Neural progenitor cell (in vitro differentiated cells): ENCODE results near the gene CNTNAP4. TPM values are rescaled to one million over a fixed set of nuclear protein-coding genes. Genes with fewer than 3 reads are reported as not detected.

ENCODE experiments used
- DNase-seq: peaks from one replicate; pipeline ENCODE4 v3.0.0-alpha.2; 2016; ENCODE audit warnings: low spot score
- H2AFZ ChIP-seq: fragments of 200-600 bp; sonication (generic); replicated peaks from 2 replicates; pipeline ENCODE4 v1.6.1; 2016; ENCODE audit warnings: antibody characterized with exemption
- H3F3A ChIP-seq: fragments of 200-600 bp; sonication (generic); 2 replicates; pipeline ENCODE4 v1.6.1; 2016; ENCODE audit warnings: antibody characterized with exemption, low read depth
- H3K27ac ChIP-seq: fragments of 200-600 bp; sonication (generic); 2 replicates; pipeline ENCODE4 v1.5.1; 2016; ENCODE audit warnings: mild to moderate bottlenecking
- H3K27me3 ChIP-seq: fragments of 200-600 bp; sonication (generic); 2 replicates; pipeline ENCODE4 v1.6.1; 2016; ENCODE audit warnings: mild to moderate bottlenecking, moderate library complexity
- H3K36me3 ChIP-seq: fragments of 200-600 bp; sonication (generic); 2 replicates; pipeline ENCODE4 v1.5.1; 2016
- H3K4me1 ChIP-seq: fragments of 200-600 bp; sonication (generic); 2 replicates; pipeline ENCODE4 v1.6.1; 2016; ENCODE audit warnings: mixed run types
- H3K4me2 ChIP-seq: fragments of 200-600 bp; sonication (generic); 2 replicates; pipeline ENCODE4 v1.6.1; 2016
- H3K4me3 ChIP-seq: fragments of 200-600 bp; sonication (generic); 2 replicates; pipeline ENCODE4 v1.5.1; 2016
- H3K79me2 ChIP-seq: fragments of 200-600 bp; sonication (generic); 2 replicates; pipeline ENCODE4 v1.6.1; 2016; ENCODE audit warnings: low read depth
- H3K9ac ChIP-seq: fragments of 200-600 bp; sonication (generic); 2 replicates; pipeline ENCODE4 v1.6.1; 2016
- H3K9me3 ChIP-seq: fragments of 200-600 bp; sonication (generic); 2 replicates; pipeline ENCODE4 v1.5.1; 2016; ENCODE audit warnings: low read depth
- H4K20me1 ChIP-seq: fragments of 200-600 bp; sonication (generic); 2 replicates; pipeline ENCODE4 v1.6.1; 2016; ENCODE audit warnings: low read depth
- H3K27ac Mint-ChIP-seq: 3 replicates; pipeline ENCODE4 v1.8.0; 2021; ENCODE audit warnings: mixed read lengths
- H3K27me3 Mint-ChIP-seq: 2 replicates; pipeline ENCODE4 v1.8.0; 2022; ENCODE audit warnings: low read depth, mild to moderate bottlenecking, inconsistent platforms, moderate library complexity, mixed read lengths; ENCODE audit not compliant: insufficient read depth
- H3K36me3 Mint-ChIP-seq: 3 replicates; pipeline ENCODE4 v1.8.0; 2021; ENCODE audit warnings: mixed read lengths
- H3K4me1 Mint-ChIP-seq: 3 replicates; pipeline ENCODE4 v1.8.0; 2021; ENCODE audit warnings: mixed read lengths
- H3K4me3 Mint-ChIP-seq: 3 replicates; pipeline ENCODE4 v1.8.0; 2021; ENCODE audit warnings: mild to moderate bottlenecking, moderate library complexity, mixed read lengths
- H3K9me3 Mint-ChIP-seq: 3 replicates; pipeline ENCODE4 v1.8.0; 2020; ENCODE audit warnings: mixed read lengths
- EZH2 ChIP-seq: fragments of 200-600 bp; sonication (generic); IDR thresholded peaks from 2 replicates; pipeline ENCODE4 v1.6.1; 2017; ENCODE audit warnings: antibody characterized with exemption, mild to moderate bottlenecking, moderate library complexity
- EZH2phosphoT487 ChIP-seq: fragments of 200-600 bp; sonication (generic); IDR thresholded peaks from 2 replicates; pipeline ENCODE4 v1.6.1; 2017; ENCODE audit warnings: antibody characterized with exemption
- total RNA-seq: library from RNA; depleted of rRNA; stranded (reverse); fragments of >200 nt; gene quantifications from 2 replicates; pipeline ENCODE4 v1.2.3, GENCODE V29; 2015; ENCODE audit warnings: low replicate concordance
- TF ChIP-seq, protein P1 (sequence below): fragments of 200-600 bp; sonication (generic); IDR thresholded peaks from 2 replicates; pipeline ENCODE4 v1.5.1; 2017; ENCODE audit warnings: antibody characterized with exemption, mild to moderate bottlenecking

Gene CNTNAP4
- total RNA-seq, 1 donor from 2014 or later: 0.41 TPM

DNA sequence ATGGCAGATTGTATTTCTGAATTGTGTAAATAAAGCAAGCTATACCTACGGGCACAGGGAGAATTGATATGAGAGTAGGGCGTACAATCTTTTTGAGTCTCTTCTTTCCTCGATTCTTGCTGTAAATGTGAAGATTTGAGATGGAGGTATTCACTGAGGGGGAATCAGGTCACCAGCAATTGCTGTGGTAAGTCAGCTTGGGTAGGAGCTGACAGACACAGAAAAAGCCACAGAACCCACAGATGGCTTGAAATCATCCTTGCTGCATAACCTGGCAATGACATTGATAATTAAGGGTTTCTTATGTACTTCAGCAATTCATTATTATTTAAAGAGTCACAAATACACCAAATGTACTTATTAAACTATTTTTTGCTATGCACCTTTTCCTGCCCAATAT is 164.2 kb downstream of the CNTNAP4 start:
- Histone ChIP-seq H3K27me3 (no peaks in the 10 kb centered on the region), H3F3A (no peaks in the 10 kb centered on the region), H3K4me1 (peaks cover 18% of the 10 kb centered on the region), H3K79me2 (no peaks in the 10 kb centered on the region), H2AFZ (no peak overlapping the region), H3K36me3 (no peaks in the 10 kb centered on the region), H3K9ac (no peak overlapping the region), H4K20me1 (no peaks in the 10 kb centered on the region), H3K4me3 (no peak overlapping the region), H3K9me3 (no peaks in the 10 kb centered on the region), H3K4me2 (peak overlapping the region; percentile 1), H3K27ac (no peak overlapping the region)
- no peak for DNase-seq
- no peaks in the 10 kb centered on the region for H3K27me3 Mint-ChIP-seq
- H3K27ac Mint-ChIP-seq: no peak overlapping the region
- H3K4me1 Mint-ChIP-seq: peaks cover 22% of the 10 kb centered on the region
- no peaks in the 10 kb centered on the region for H3K36me3 Mint-ChIP-seq
- H3K9me3 Mint-ChIP-seq: peaks cover 4% of the 10 kb centered on the region
- no peak overlapping the region for H3K4me3 Mint-ChIP-seq
- TF ChIP-seq EZH2: no peak
- TF ChIP-seq, protein P1, sequence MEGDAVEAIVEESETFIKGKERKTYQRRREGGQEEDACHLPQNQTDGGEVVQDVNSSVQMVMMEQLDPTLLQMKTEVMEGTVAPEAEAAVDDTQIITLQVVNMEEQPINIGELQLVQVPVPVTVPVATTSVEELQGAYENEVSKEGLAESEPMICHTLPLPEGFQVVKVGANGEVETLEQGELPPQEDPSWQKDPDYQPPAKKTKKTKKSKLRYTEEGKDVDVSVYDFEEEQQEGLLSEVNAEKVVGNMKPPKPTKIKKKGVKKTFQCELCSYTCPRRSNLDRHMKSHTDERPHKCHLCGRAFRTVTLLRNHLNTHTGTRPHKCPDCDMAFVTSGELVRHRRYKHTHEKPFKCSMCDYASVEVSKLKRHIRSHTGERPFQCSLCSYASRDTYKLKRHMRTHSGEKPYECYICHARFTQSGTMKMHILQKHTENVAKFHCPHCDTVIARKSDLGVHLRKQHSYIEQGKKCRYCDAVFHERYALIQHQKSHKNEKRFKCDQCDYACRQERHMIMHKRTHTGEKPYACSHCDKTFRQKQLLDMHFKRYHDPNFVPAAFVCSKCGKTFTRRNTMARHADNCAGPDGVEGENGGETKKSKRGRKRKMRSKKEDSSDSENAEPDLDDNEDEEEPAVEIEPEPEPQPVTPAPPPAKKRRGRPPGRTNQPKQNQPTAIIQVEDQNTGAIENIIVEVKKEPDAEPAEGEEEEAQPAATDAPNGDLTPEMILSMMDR: no peak
- no peak for TF ChIP-seq EZH2phosphoT487

DNA sequence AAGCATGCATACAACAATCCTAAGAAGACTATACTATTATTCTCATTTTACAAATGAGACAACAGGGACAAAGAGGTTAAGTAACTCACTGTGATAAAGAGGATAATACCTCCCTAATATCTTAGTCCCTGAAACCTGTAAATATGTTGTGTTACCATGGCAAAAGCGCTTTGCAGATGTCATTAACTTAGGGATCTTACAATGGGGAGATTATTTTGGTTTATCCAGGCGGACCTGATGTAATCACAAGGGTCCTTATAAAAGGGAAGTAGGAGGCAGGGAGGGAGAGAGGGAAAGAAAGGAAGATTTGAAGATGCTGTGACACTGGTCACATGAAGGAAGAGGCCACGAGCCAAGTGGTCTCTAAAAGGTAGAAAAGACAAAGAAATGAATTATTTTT is 164.7 kb downstream of the CNTNAP4 start:
- no peak overlapping the region for H3K4me3 ChIP-seq
- peak; percentile 50 for DNase-seq
- Mint-ChIP-seq H3K36me3 (no peaks in the 10 kb centered on the region), H3K27ac (no peak overlapping the region), H3K9me3 (peaks cover 4% of the 10 kb centered on the region), H3K4me3 (no peak overlapping the region), H3K4me1 (peaks cover 22% of the 10 kb centered on the region), H3K27me3 (no peaks in the 10 kb centered on the region)
- no peaks in the 10 kb centered on the region for H3K79me2 ChIP-seq
- no peaks in the 10 kb centered on the region for H4K20me1 ChIP-seq
- H3K9me3 ChIP-seq: no peaks in the 10 kb centered on the region
- peak overlapping the region; percentile 1 for H3K4me2 ChIP-seq
- peaks cover 18% of the 10 kb centered on the region for H3K4me1 ChIP-seq
- H3K36me3 ChIP-seq: no peaks in the 10 kb centered on the region
- no peaks in the 10 kb centered on the region for H3F3A ChIP-seq
- no peak overlapping the region for H2AFZ ChIP-seq
- TF ChIP-seq, protein P1: no peak
- TF ChIP-seq EZH2phosphoT487: no peak
- H3K27me3 ChIP-seq: no peaks in the 10 kb centered on the region
- H3K9ac ChIP-seq: no peak overlapping the region
- no peak overlapping the region for H3K27ac ChIP-seq

DNA sequence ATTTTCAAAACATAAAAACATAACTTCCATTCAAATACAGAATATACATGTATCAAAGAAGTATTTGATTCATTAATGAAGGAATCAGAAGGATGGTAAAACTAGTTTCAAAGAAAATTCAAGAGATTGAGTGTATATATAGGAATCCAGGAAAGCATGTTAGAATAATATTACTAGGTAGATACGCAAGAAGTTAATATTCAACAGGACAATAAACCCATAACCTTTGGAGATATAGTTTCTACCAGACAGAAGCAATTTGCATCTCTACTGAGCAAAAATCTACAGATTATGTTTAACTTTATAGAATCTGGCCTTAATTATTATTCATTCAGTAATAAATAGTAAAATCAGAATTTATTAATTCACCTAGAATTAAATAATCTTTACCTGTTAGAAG is 166.8 kb downstream of the CNTNAP4 start:
- TF ChIP-seq EZH2phosphoT487 (no peak), EZH2 (no peak)
- TF ChIP-seq, protein P1: no peak
- H3K9me3 ChIP-seq: no peaks in the 10 kb centered on the region

More for the DNA sequence above, 166.8 kb downstream of the CNTNAP4 start:
- no peaks in the 10 kb centered on the region for H3K36me3 ChIP-seq
- no peaks in the 10 kb centered on the region for H3K27me3 ChIP-seq
- Mint-ChIP-seq H3K4me3 (no peak overlapping the region), H3K27ac (no peak overlapping the region), H3K27me3 (no peaks in the 10 kb centered on the region), H3K9me3 (peaks cover 4% of the 10 kb centered on the region), H3K4me1 (peaks cover 22% of the 10 kb centered on the region), H3K36me3 (no peaks in the 10 kb centered on the region)
- no peaks in the 10 kb centered on the region for H3K79me2 ChIP-seq
- no peaks in the 10 kb centered on the region for H3F3A ChIP-seq
- H4K20me1 ChIP-seq: no peaks in the 10 kb centered on the region
- no peak overlapping the region for H3K4me2 ChIP-seq
- DNase-seq: no peak
- H3K4me3 ChIP-seq: no peak overlapping the region
- H3K9ac ChIP-seq: no peak overlapping the region
- peaks cover 18% of the 10 kb centered on the region for H3K4me1 ChIP-seq
- no peak overlapping the region for H2AFZ ChIP-seq
- no peak overlapping the region for H3K27ac ChIP-seq
